Measurements from ENCODE around the gene SCRT2. TPM values are rescaled to one million over a fixed set of nuclear protein-coding genes. Genes with fewer than 3 reads are reported as not detected.

SCRT2 gene
- total and polyA plus RNA-seq, 2 of the 4 experiments (the other 2 are of a cell fraction): not detected

GRCh38 chr20:722822-723644 lies 47.4 kb upstream of the SCRT2 start:
- intact Hi-C loops (cut with micrococcal nuclease): no loop called here

More at GRCh38 chr20:722822-723644, 47.4 kb upstream of the SCRT2 start:
- Histone ChIP-seq H3K27me3 (ENCODE audit: control insufficient read depth, insufficient read depth, low read length) (peaks cover 45% of the 10 kb centered on the region), H3K4me2 (ENCODE audit: low read depth, low read length) (no peak overlapping the region), H3K79me1 (ENCODE audit: low read depth in 1 of 2, low read length in 2 of 2) (no peaks in the 10 kb centered on the region), H3K4me1 (ENCODE audit: control insufficient read depth, insufficient read depth, low read length) (no peaks in the 10 kb centered on the region), H3K14ac (replicated peaks; ENCODE audit: low read depth, low read length) (no peak overlapping the region), H3K9me3 (ENCODE audit: control insufficient read depth, insufficient read depth, low read length) (no peaks in the 10 kb centered on the region), H3K36me3 (ENCODE audit: control insufficient read depth, insufficient read depth, low read length) (no peaks in the 10 kb centered on the region), H3K27ac (ENCODE audit: insufficient read depth, low read length) (no peak overlapping the region), H3K9ac (ENCODE audit: low read depth, low read length) (no peak overlapping the region), H2BK15ac (ENCODE audit: low read depth, low read length) (no peak overlapping the region), H3K23ac (ENCODE audit: low read depth, low read length) (no peak overlapping the region), H3K9me1 (ENCODE audit: insufficient read depth, low read length) (no peaks in the 10 kb centered on the region), H3K4me3 (ENCODE audit: insufficient read depth, low read depth, low read length) (no peak overlapping the region), H4K91ac (ENCODE audit: insufficient read depth, low read depth, low read length) (no peak overlapping the region), H3K56ac (ENCODE audit: extremely low read depth, insufficient read depth, low read length) (no peak overlapping the region), H4K20me1 (ENCODE audit: insufficient read depth, low read length) (no peaks in the 10 kb centered on the region; the same call in 1 of the 2 replicates), H2AFZ (replicated peaks; ENCODE audit: low read length, poor library complexity) (no peak overlapping the region), H4K5ac (ENCODE audit: low read depth, low read length) (no peak overlapping the region), H2BK5ac (ENCODE audit: low read depth, low read length, poor library complexity, severe bottlenecking) (no peak overlapping the region), H4K8ac (ENCODE audit: low read depth in 2 of 2, low read length in 2 of 2) (no peak overlapping the region), H3K4ac (ENCODE audit: low read depth, low read length) (no peak overlapping the region), H2AK9ac (replicated peaks; ENCODE audit: low read depth, low read length, poor library complexity) (no peak overlapping the region), H2BK120ac (ENCODE audit: low read depth, low read length) (no peak overlapping the region), H2BK20ac (ENCODE audit: low read depth, low read length) (no peak overlapping the region), H2AK5ac (ENCODE audit: low read depth, low read length) (no peak overlapping the region), H3K18ac (ENCODE audit: low read depth, low read length) (no peak overlapping the region)
- no peak for ATAC-seq (ENCODE audit: low read depth)
- no peak for DNase-seq
- in situ Hi-C loops (cut with MboI; ENCODE audit: low sequenced_read_pairs): no loop called here
- ChIA-PET CTCF (interaction anchor here (0.5 kb wide), 1 partner anchor 124 kb away, joined by 3 read pairs; no protein-coding TSS in a partner anchor), POLR2A (ENCODE audit: unreplicated experiment) (no interaction called here)
- WGBS, 2 experiments (ENCODE audit: extremely low coverage in 2 of 2, insufficient read length in 1 of 2): 38 to 78% methylated on average over 2 to 3 of the region's 11 CpGs
- BruUV-seq (replicated peaks): no TSS peak
- dilution Hi-C loops (cut with HindIII; ENCODE audit: low sequenced_read_pairs, unreplicated experiment): no loop called here
- no peak for TF ChIP-seq MAZ (IDR thresholded peaks at IDR 0.05; ENCODE audit: borderline replicate concordance, low read depth, low read length)
- TF ChIP-seq NFE2L2 (IDR thresholded peaks at IDR 0.05; ENCODE audit: low read depth, low read length): no peak
- TF ChIP-seq MAFK (IDR thresholded peaks at IDR 0.05; ENCODE audit: low read depth, low read length): no peak
- no peak for TF ChIP-seq BHLHE40 (IDR thresholded peaks at IDR 0.05; ENCODE audit: low read depth, low read length)
- TF ChIP-seq USF2 (IDR thresholded peaks at IDR 0.05; ENCODE audit: low read depth, low read length): no peak
- TF ChIP-seq CHD1 (IDR thresholded peaks at IDR 0.05; ENCODE audit: low read depth, low read length): no peak
- TF ChIP-seq POLR2A (IDR thresholded peaks at IDR 0.05; ENCODE audit: low read depth, low read length): no peak
- no peak for TF ChIP-seq RAD21 (IDR thresholded peaks at IDR 0.05; ENCODE audit: low read length)
- no peak for TF ChIP-seq RCOR1 (IDR thresholded peaks at IDR 0.05; ENCODE audit: insufficient replicate concordance, low read length)
